GM12891 (cell line): ENCODE data around the gene CBX2.
A peak's percentile ranks its signal among the peaks of the same experiment; 100 is the strongest.

Source experiments
- PAX5 ChIP-seq: IDR thresholded peaks from 2 replicates; pipeline ENCODE4 v1.6.1; 2011; ENCODE audit warnings: low read length, moderate library complexity, mild to moderate bottlenecking; ENCODE audit not compliant: insufficient read depth, severe bottlenecking
- POLR2A ChIP-seq: IDR thresholded peaks from 2 replicates; pipeline ENCODE4 v1.6.1; 2011; ENCODE audit warnings: low read depth, low read length, control low read depth
- POLR2AphosphoS5 ChIP-seq: IDR thresholded peaks from 2 replicates; pipeline ENCODE4 v1.6.1; 2011; ENCODE audit warnings: low read depth, low read length, control low read depth
- POU2F2 ChIP-seq: IDR thresholded peaks from 2 replicates; pipeline ENCODE4 v1.6.1; 2011; ENCODE audit warnings: low read depth, mild to moderate bottlenecking, control low read depth, low read length, moderate library complexity
- SPI1 ChIP-seq: IDR thresholded peaks from 2 replicates; pipeline ENCODE4 v1.6.1; 2011; ENCODE audit warnings: low read depth, low read length, control low read depth
- TAF1 ChIP-seq: IDR thresholded peaks from 2 replicates; pipeline ENCODE4 v1.6.1; 2011; ENCODE audit warnings: low read depth, low read length, control low read depth

DNA sequence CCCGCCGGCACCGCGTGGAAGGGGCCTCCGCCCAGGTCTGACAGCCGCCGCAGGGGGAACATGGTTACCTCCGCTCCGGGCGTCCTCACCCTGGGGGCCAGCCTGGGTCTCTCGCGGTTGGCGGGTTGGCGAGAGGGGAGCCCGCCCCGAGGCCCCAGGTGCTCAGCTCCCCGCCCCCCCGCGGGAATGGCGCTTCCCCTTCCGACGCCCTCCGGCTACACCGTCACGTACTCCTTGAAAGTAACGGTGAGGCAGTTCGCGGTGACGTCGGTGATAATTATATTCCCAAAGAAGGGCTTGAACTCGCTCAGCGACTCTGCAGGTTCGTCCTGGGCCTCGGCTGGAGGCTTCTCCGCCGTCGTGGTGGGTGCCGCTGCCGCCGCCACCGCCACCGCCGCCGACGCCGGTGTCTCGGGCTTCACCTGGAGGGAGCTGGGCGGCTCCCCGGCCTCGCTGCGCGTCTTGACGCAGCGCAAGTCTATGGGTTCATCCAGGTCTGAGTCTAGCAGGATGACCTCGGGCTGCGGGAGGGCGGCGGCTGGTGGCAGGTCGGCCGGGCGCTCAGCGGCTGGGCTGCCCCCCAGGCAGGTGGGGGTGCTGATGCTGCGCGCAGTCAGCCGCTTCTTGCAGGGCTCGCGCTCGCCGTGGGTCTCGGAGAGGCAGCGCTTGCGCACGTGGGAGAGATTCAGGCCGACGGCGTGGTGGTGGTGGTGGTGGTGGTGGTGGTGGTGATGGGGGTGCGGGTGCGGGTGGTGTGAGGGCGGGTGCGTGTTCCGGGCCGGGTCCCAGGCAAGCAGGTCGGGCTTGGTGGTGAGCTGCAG, 56.0 kb downstream of the CBX2 start:
- TF ChIP-seq POLR2A = 0 out of 2 replicates have a peak, but pooled peaks have one; percentile 17
- no peak for TF ChIP-seq POLR2AphosphoS5
- no peak for TF ChIP-seq TAF1
- TF ChIP-seq POU2F2 = no peak
- no peak for TF ChIP-seq SPI1
- TF ChIP-seq PAX5 = no peak
